Activated naive CD4-positive, alpha-beta T cell treated with anti-CD3 and anti-CD28 coated beads, Interleukin-2, amount 50 U/mL, for 24 hours (primary cell): Measurements from ENCODE around the gene EVI5.
A peak's percentile ranks its signal among the peaks of the same experiment; 100 is the strongest.

Source experiments
- H3K27ac Mint-ChIP-seq: one replicate; pipeline ENCODE4 v1.8.0; 2021; ENCODE audit warnings: mild to moderate bottlenecking, mixed read lengths
- H3K27me3 Mint-ChIP-seq: one replicate; pipeline ENCODE4 v1.8.0; 2021; ENCODE audit warnings: mixed read lengths
- H3K36me3 Mint-ChIP-seq: one replicate; pipeline ENCODE4 v1.8.0; 2021; ENCODE audit warnings: mixed read lengths
- H3K4me1 Mint-ChIP-seq: one replicate; pipeline ENCODE4 v1.8.0; 2021; ENCODE audit warnings: mixed read lengths
- H3K4me3 Mint-ChIP-seq: one replicate; pipeline ENCODE4 v1.8.0; 2021; ENCODE audit warnings: mild to moderate bottlenecking, mixed read lengths
- H3K9me3 Mint-ChIP-seq: one replicate; pipeline ENCODE4 v1.8.0; 2021; ENCODE audit warnings: mixed read lengths

Gene EVI5

GRCh38 chr1:92475029-92475428 lies 309.9 kb downstream of the EVI5 start:
- Mint-ChIP-seq H3K27ac (peak overlapping the region; percentile 55), H3K27me3 (no peaks in the 10 kb centered on the region), H3K36me3 (peaks cover 43% of the 10 kb centered on the region), H3K4me1 (peaks cover 82% of the 10 kb centered on the region), H3K4me3 (peak overlapping the region; percentile 82), H3K9me3 (no peaks in the 10 kb centered on the region)

- Mint-ChIP-seq H3K4me1 (peaks cover 75% of the 10 kb centered on the region), H3K27ac (peak overlapping the region; percentile 85), H3K36me3 (peaks cover 36% of the 10 kb centered on the region), H3K9me3 (no peaks in the 10 kb centered on the region), H3K4me3 (peak overlapping the region; percentile 82), H3K27me3 (no peaks in the 10 kb centered on the region)
These were observed 311.0 kb downstream of the EVI5 start for GRCh38 chr1:92473781-92474495.

DNA sequence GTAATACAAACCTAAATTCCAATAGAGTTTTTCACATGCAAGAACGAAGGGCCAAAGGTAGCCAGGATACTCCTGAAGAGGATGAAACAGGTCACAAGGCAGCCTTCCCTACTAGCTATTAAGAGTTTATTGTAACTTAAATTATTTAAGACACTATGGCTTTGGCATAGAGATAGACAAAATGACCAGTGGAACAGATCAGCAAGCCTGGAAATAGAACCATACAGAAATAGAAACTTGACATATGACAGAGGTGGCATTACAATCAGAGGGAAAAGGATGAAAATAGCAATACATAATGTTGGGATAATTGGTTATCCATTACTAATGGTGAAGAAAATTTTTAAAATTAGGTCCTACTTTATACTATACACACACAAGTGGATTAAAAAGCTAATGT lies 314.7 kb downstream of the EVI5 start:
- Mint-ChIP-seq H3K9me3 (no peaks in the 10 kb centered on the region), H3K4me1 (peaks cover 59% of the 10 kb centered on the region), H3K27me3 (no peaks in the 10 kb centered on the region), H3K27ac (no peak overlapping the region), H3K4me3 (no peak overlapping the region), H3K36me3 (peaks cover 16% of the 10 kb centered on the region)

- Mint-ChIP-seq H3K27ac (no peak overlapping the region), H3K4me3 (no peak overlapping the region), H3K4me1 (peaks cover 58% of the 10 kb centered on the region), H3K9me3 (no peaks in the 10 kb centered on the region), H3K36me3 (peaks cover 8% of the 10 kb centered on the region), H3K27me3 (no peaks in the 10 kb centered on the region)
These were observed 318.1 kb downstream of the EVI5 start for GRCh38 chr1:92466683-92467352.

GRCh38 chr1:92465256-92465647 lies 319.7 kb downstream of the EVI5 start:
- Mint-ChIP-seq H3K9me3 (no peaks in the 10 kb centered on the region), H3K4me1 (peaks cover 57% of the 10 kb centered on the region), H3K27me3 (no peaks in the 10 kb centered on the region), H3K27ac (peak overlapping the region; percentile 80), H3K4me3 (no peak overlapping the region), H3K36me3 (peaks cover 4% of the 10 kb centered on the region)

GRCh38 chr1:92464588-92465255 lies 320.2 kb downstream of the EVI5 start:
- Mint-ChIP-seq H3K27me3 (no peaks in the 10 kb centered on the region), H3K4me1 (peaks cover 60% of the 10 kb centered on the region), H3K27ac (peak overlapping the region; percentile 80), H3K9me3 (no peaks in the 10 kb centered on the region), H3K4me3 (no peak overlapping the region), H3K36me3 (peaks cover 2% of the 10 kb centered on the region)

GRCh38 chr1:92461364-92462097 lies 323.4 kb downstream of the EVI5 start:
- no peaks in the 10 kb centered on the region for H3K36me3 Mint-ChIP-seq
- H3K4me1 Mint-ChIP-seq = peaks cover 52% of the 10 kb centered on the region
- no peak overlapping the region for H3K4me3 Mint-ChIP-seq
- no peak overlapping the region for H3K27ac Mint-ChIP-seq
- no peaks in the 10 kb centered on the region for H3K9me3 Mint-ChIP-seq
- H3K27me3 Mint-ChIP-seq = no peaks in the 10 kb centered on the region

DNA sequence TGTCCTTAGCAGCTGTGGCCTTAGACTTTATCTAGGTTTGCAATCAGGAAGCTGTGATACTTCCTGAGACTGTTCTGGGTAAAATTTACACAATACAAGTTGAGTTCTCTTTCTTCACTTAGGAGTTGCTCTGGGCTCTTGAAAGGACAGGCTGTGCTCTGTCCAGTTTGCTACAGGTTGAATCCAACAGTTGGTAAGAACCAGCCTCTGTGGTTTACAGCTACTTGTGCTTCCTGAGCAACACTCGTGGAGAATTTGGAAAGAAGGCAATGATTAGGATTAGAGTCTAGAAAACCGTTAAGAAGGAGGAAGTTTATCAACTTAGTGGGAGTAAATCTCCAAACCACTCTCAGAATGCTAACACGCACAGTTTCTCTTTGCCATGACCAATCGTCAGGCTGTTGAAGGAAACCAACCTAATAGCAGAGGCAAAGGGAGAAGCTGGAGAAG lies 325.0 kb downstream of the EVI5 start:
- Mint-ChIP-seq H3K27ac (no peak overlapping the region), H3K4me1 (peaks cover 39% of the 10 kb centered on the region), H3K9me3 (no peaks in the 10 kb centered on the region), H3K36me3 (no peaks in the 10 kb centered on the region), H3K27me3 (no peaks in the 10 kb centered on the region), H3K4me3 (no peak overlapping the region)
